H9 (cell line): Measurements from ENCODE around the gene RUNX1. TPM values are rescaled to one million over a fixed set of nuclear protein-coding genes. Genes with fewer than 3 reads are reported as not detected.

Experiments used
- DNase-seq: peaks from one replicate; pipeline ENCODE4 v3.0.0-alpha.2; 2017
- H2AFZ ChIP-seq: one replicate; pipeline ENCODE4 v1.6.1; 2013; ENCODE audit warnings: mild to moderate bottlenecking, low read length, control low read depth, moderate library complexity
- H2AK5ac ChIP-seq: 2 replicates; pipeline ENCODE4 v1.6.1; 2013; ENCODE audit warnings: low read length, control low read depth, mixed read lengths; ENCODE audit not compliant: insufficient read length
- H2BK120ac ChIP-seq: one replicate; pipeline ENCODE4 v1.6.1; 2013; ENCODE audit warnings: low read depth, mild to moderate bottlenecking, low read length, control low read depth, inconsistent platforms; ENCODE audit not compliant: poor library complexity, severe bottlenecking
- H2BK12ac ChIP-seq: 2 replicates; pipeline ENCODE4 v1.6.1; 2013; ENCODE audit warnings: low read length, control low read depth, mixed read lengths, low read depth; ENCODE audit not compliant: insufficient read length
- H2BK15ac ChIP-seq: 2 replicates; pipeline ENCODE4 v1.6.1; 2013; ENCODE audit warnings: low read depth, low read length, control low read depth
- H2BK20ac ChIP-seq: one replicate; pipeline ENCODE4 v1.6.1; 2013; ENCODE audit warnings: low read depth, mild to moderate bottlenecking, low read length, control low read depth, inconsistent platforms; ENCODE audit not compliant: poor library complexity, severe bottlenecking
- H2BK5ac ChIP-seq: 2 replicates; pipeline ENCODE4 v1.6.1; 2013; ENCODE audit warnings: low read length, control low read depth, mixed read lengths; ENCODE audit not compliant: insufficient read length
- H3K14ac ChIP-seq: 2 replicates; pipeline ENCODE4 v1.6.1; 2013; ENCODE audit warnings: low read length, control low read depth; ENCODE audit not compliant: insufficient read depth
- H3K18ac ChIP-seq: 2 replicates; pipeline ENCODE4 v1.6.1; 2013; ENCODE audit warnings: low read depth, mild to moderate bottlenecking, mixed read lengths, low read length, control low read depth; ENCODE audit not compliant: insufficient read length
- H3K23ac ChIP-seq: 2 replicates; pipeline ENCODE4 v1.6.1; 2013; ENCODE audit warnings: low read length, control low read depth, mixed read lengths, low read depth; ENCODE audit not compliant: insufficient read length
- H3K23me2 ChIP-seq: 2 replicates; pipeline ENCODE4 v1.6.1; 2013; ENCODE audit warnings: low read depth, mild to moderate bottlenecking, mixed read lengths, low read length, control low read depth; ENCODE audit not compliant: insufficient read length, poor library complexity, severe bottlenecking
- H3K27ac ChIP-seq: 2 replicates; pipeline ENCODE4 v1.5.1; 2013; ENCODE audit warnings: low read length, control low read depth, mixed read lengths, low read depth; ENCODE audit not compliant: insufficient read length
- H3K27me3 ChIP-seq: 2 replicates; pipeline ENCODE4 v1.6.1; 2013; ENCODE audit warnings: low read length, control low read depth, inconsistent platforms; ENCODE audit not compliant: insufficient read depth
- H3K4ac ChIP-seq: 2 replicates; pipeline ENCODE4 v1.6.1; 2013; ENCODE audit warnings: low read depth, mild to moderate bottlenecking, control low read depth, inconsistent platforms, low read length, moderate library complexity
- H3K4me1 ChIP-seq: 2 replicates; pipeline ENCODE4 v1.6.1; 2013; ENCODE audit warnings: low read length, control low read depth, inconsistent platforms; ENCODE audit not compliant: insufficient read depth
- H3K4me2 ChIP-seq: 2 replicates; pipeline ENCODE4 v1.6.1; 2013; ENCODE audit warnings: low read length, control low read depth, mixed read lengths; ENCODE audit not compliant: insufficient read length, insufficient read depth
- H3K56ac ChIP-seq: 2 replicates; pipeline ENCODE4 v1.6.1; 2013; ENCODE audit warnings: low read depth, mild to moderate bottlenecking, mixed read lengths, low read length, control low read depth; ENCODE audit not compliant: insufficient read length
- H3K79me1 ChIP-seq: 2 replicates; pipeline ENCODE4 v1.6.1; 2013; ENCODE audit warnings: low read depth, mild to moderate bottlenecking, moderate library complexity, low read length, control low read depth, inconsistent platforms; ENCODE audit not compliant: insufficient read depth, poor library complexity, severe bottlenecking
- H3K79me2 ChIP-seq: 2 replicates; pipeline ENCODE4 v1.6.1; 2013; ENCODE audit warnings: low read length, control low read depth, inconsistent platforms; ENCODE audit not compliant: insufficient read depth
- H3K9ac ChIP-seq: 2 replicates; pipeline ENCODE4 v1.6.1; 2013; ENCODE audit warnings: low read length, control low read depth, mixed read lengths; ENCODE audit not compliant: insufficient read length; ENCODE audit errors: extremely low read depth
- H3K9me3 ChIP-seq: one replicate; pipeline ENCODE4 v1.6.1; 2013; ENCODE audit warnings: low read depth, low read length, inconsistent platforms; ENCODE audit not compliant: control insufficient read depth
- H3T11ph ChIP-seq: one replicate; pipeline ENCODE4 v1.6.1; 2013; ENCODE audit warnings: mild to moderate bottlenecking, low read length, control low read depth, inconsistent platforms
- H4K20me1 ChIP-seq: one replicate; pipeline ENCODE4 v1.6.1; 2013; ENCODE audit not compliant: control insufficient read depth, insufficient read length, insufficient read depth
- H4K5ac ChIP-seq: 2 replicates; pipeline ENCODE4 v1.6.1; 2013; ENCODE audit warnings: low read depth, mild to moderate bottlenecking, mixed read lengths, low read length, control low read depth; ENCODE audit not compliant: insufficient read length
- H4K8ac ChIP-seq: replicated peaks from 2 replicates; pipeline ENCODE4 v1.6.1; 2013; ENCODE audit warnings: low read length, control low read depth, mixed read lengths, low read depth; ENCODE audit not compliant: insufficient read length
- H4K91ac ChIP-seq: 2 replicates; pipeline ENCODE4 v1.6.1; 2013; ENCODE audit warnings: low read depth, mild to moderate bottlenecking, moderate library complexity, mixed read lengths, low read length, control low read depth; ENCODE audit not compliant: insufficient read length
- H3K27ac Mint-ChIP-seq, 3 experiments: 2 replicates in 2 of 3; 3 replicates in 1 of 3; pipeline ENCODE4 v1.8.0; 2020 to 2021; ENCODE audit warnings: mixed read lengths in 3 of 3, mild to moderate bottlenecking in 1 of 3, moderate library complexity in 1 of 3
- H3K27me3 Mint-ChIP-seq: 2 replicates; pipeline ENCODE4 v1.8.0; 2021; ENCODE audit warnings: low read depth, mild to moderate bottlenecking, moderate library complexity, mixed read lengths
- H3K36me3 Mint-ChIP-seq, 3 experiments: 2 replicates in 2 of 3; 3 replicates in 1 of 3; pipeline ENCODE4 v1.8.0; 2020 to 2021; ENCODE audit warnings: low read depth in 3 of 3, mixed read lengths in 3 of 3; ENCODE audit not compliant: insufficient read depth in 1 of 3
- H3K4me1 Mint-ChIP-seq, 2 experiments: 2 replicates each; pipeline ENCODE4 v1.8.0; 2020; ENCODE audit warnings: mixed read lengths in 2 of 2
- H3K4me3 Mint-ChIP-seq, 2 experiments: 2 replicates in 1 of 2; 3 replicates in 1 of 2; pipeline ENCODE4 v1.8.0; 2020 to 2021; ENCODE audit warnings: mild to moderate bottlenecking in 2 of 2, mixed read lengths in 2 of 2, moderate library complexity in 1 of 2
- H3K9me3 Mint-ChIP-seq, 2 experiments: 2 replicates in 1 of 2; 3 replicates in 1 of 2; pipeline ENCODE4 v1.8.0; 2020; ENCODE audit warnings: mild to moderate bottlenecking in 2 of 2, mixed read lengths in 2 of 2, moderate library complexity in 1 of 2
- CTCF ChIP-seq: fragments of 200-600 bp; sonication (generic); conservative IDR thresholded peaks from 3 replicates; pipeline ENCODE4 v1.8.0; 2021; ENCODE audit warnings: antibody characterized with exemption, mild to moderate bottlenecking
- WGBS: extraction: QIAGEN DNeasy Blood & Tissue Kit; methylation state at CpG from one replicate; pipeline ENCODE4 v1.1.7; 2013; ENCODE audit warnings: missing lambda C conversion rate, low lambda C conversion rate, mixed read lengths; ENCODE audit not compliant: insufficient read length; ENCODE audit errors: extremely low coverage; 5-methylcytosine and 5-hydroxymethylcytosine counted together
- total RNA-seq: library from RNA; stranded (reverse); gene quantifications from 2 replicates; pipeline ENCODE4 v1.2.1, GENCODE V29; 2021

Gene RUNX1
- total RNA-seq, 1 experiment from 2014 or later = 0.72 TPM

GRCh38 chr21:34765619-34766018 lies 283.5 kb downstream of the RUNX1 start:
- Histone ChIP-seq H2AK5ac (no peak overlapping the region), H4K5ac (no peak overlapping the region), H3K9me3 (no peaks in the 10 kb centered on the region), H3K27ac (no peak overlapping the region), H2BK20ac (no peak overlapping the region), H3T11ph (no peak overlapping the region), H3K14ac (no peak overlapping the region), H2BK120ac (no peak overlapping the region), H3K9ac (no peak overlapping the region), H3K4me2 (no peak overlapping the region), H3K18ac (no peak overlapping the region), H3K23me2 (no peaks in the 10 kb centered on the region), H4K91ac (no peak overlapping the region), H3K79me1 (no peaks in the 10 kb centered on the region), H2BK5ac (no peak overlapping the region), H2BK15ac (no peak overlapping the region), H3K4ac (no peak overlapping the region), H2BK12ac (no peak overlapping the region), H3K79me2 (no peaks in the 10 kb centered on the region), H3K56ac (no peak overlapping the region), H3K23ac (no peak overlapping the region), H4K20me1 (no peaks in the 10 kb centered on the region), H3K4me1 (no peaks in the 10 kb centered on the region), H2AFZ (no peak overlapping the region), H3K27me3 (no peaks in the 10 kb centered on the region; the same call in 1 of the 2 replicates), H4K8ac (no peak overlapping the region)
- Mint-ChIP-seq H3K27ac (no peak overlapping the region), H3K4me1 (no peaks in the 10 kb centered on the region), H3K4me3 (no peak overlapping the region), H3K27me3 (no peaks in the 10 kb centered on the region; the same call in 1 of the 2 replicates), H3K36me3 (no peaks in the 10 kb centered on the region; a peak in 1 of 7 replicates), H3K9me3 (peaks cover 0 to 5% of the 10 kb centered on the region in 2 experiments; a peak in 3 of 5 replicates)
- no CpG with 5 or more reads among the region's 4 CpGs for WGBS
- TF ChIP-seq CTCF = no peak
- no peak for DNase-seq
